ENCODE results near the gene ARFGEF3. TPM values are rescaled to one million over a fixed set of nuclear protein-coding genes. Genes with fewer than 3 reads are reported as not detected.

The ARFGEF3 gene
- total RNA-seq, 1 donor = under 0.01 TPM

- H3K9me3 ChIP-seq (ENCODE audit: low read depth, low read length) = no peaks in the 10 kb centered on the region
- H2AFZ ChIP-seq (ENCODE audit: low read length) = no peak overlapping the region
- no peaks in the 10 kb centered on the region for H3K4me1 ChIP-seq (ENCODE audit: insufficient read depth, low read length)
- no peak overlapping the region for H3K4me3 ChIP-seq (ENCODE audit: insufficient read depth, low read length)
- H3K4me2 ChIP-seq (ENCODE audit: insufficient read depth, low read length) = no peak overlapping the region
- H3K27me3 ChIP-seq (ENCODE audit: insufficient read depth, low read length) = peaks cover 10% of the 10 kb centered on the region
- H3K79me2 ChIP-seq (ENCODE audit: insufficient read depth, low read length) = no peaks in the 10 kb centered on the region
- DNase-seq (ENCODE audit: insufficient read length, low spot score, missing footprints) = no peak
- no peak overlapping the region for H3K27ac ChIP-seq (ENCODE audit: low read depth, low read length)
- no peaks in the 10 kb centered on the region for H4K20me1 ChIP-seq (ENCODE audit: insufficient read depth, low read length)
- no peak for TF ChIP-seq CTCF (IDR thresholded peaks at IDR 0.05; ENCODE audit: extremely low read depth, low read depth, low read length)
- no peaks in the 10 kb centered on the region for H3K36me3 ChIP-seq (ENCODE audit: insufficient read depth, low read length)
These were observed 99.5 kb downstream of the ARFGEF3 start for GRCh38 chr6:138261116-138261780.

GRCh38 chr6:138263963-138264362 is 102.2 kb downstream of the ARFGEF3 start:
- Histone ChIP-seq H3K79me2 (ENCODE audit: insufficient read depth, low read length) (no peaks in the 10 kb centered on the region), H3K27ac (ENCODE audit: low read depth, low read length) (no peak overlapping the region), H3K4me1 (ENCODE audit: insufficient read depth, low read length) (no peaks in the 10 kb centered on the region), H3K27me3 (ENCODE audit: insufficient read depth, low read length) (peaks cover 15% of the 10 kb centered on the region), H3K9me3 (ENCODE audit: low read depth, low read length) (no peaks in the 10 kb centered on the region), H3K4me3 (ENCODE audit: insufficient read depth, low read length) (no peak overlapping the region), H3K36me3 (ENCODE audit: insufficient read depth, low read length) (no peaks in the 10 kb centered on the region), H4K20me1 (ENCODE audit: insufficient read depth, low read length) (no peaks in the 10 kb centered on the region), H2AFZ (ENCODE audit: low read length) (no peak overlapping the region), H3K4me2 (ENCODE audit: insufficient read depth, low read length) (no peak overlapping the region)
- no peak for DNase-seq (ENCODE audit: insufficient read length, low spot score, missing footprints)
- no peak for TF ChIP-seq CTCF (IDR thresholded peaks at IDR 0.05; ENCODE audit: extremely low read depth, low read depth, low read length)

- H4K20me1 ChIP-seq (ENCODE audit: insufficient read depth, low read length) = no peaks in the 10 kb centered on the region
- no peaks in the 10 kb centered on the region for H3K79me2 ChIP-seq (ENCODE audit: insufficient read depth, low read length)
- no peaks in the 10 kb centered on the region for H3K9me3 ChIP-seq (ENCODE audit: low read depth, low read length)
- H2AFZ ChIP-seq (ENCODE audit: low read length) = no peak overlapping the region
- no peak overlapping the region for H3K4me3 ChIP-seq (ENCODE audit: insufficient read depth, low read length)
- no peaks in the 10 kb centered on the region for H3K4me1 ChIP-seq (ENCODE audit: insufficient read depth, low read length)
- no peak overlapping the region for H3K4me2 ChIP-seq (ENCODE audit: insufficient read depth, low read length)
- no peak for DNase-seq (ENCODE audit: insufficient read length, low spot score, missing footprints)
- H3K27me3 ChIP-seq (ENCODE audit: insufficient read depth, low read length) = peaks cover 18% of the 10 kb centered on the region
- no peak for TF ChIP-seq CTCF (IDR thresholded peaks at IDR 0.05; ENCODE audit: extremely low read depth, low read depth, low read length)
- no peaks in the 10 kb centered on the region for H3K36me3 ChIP-seq (ENCODE audit: insufficient read depth, low read length)
- H3K27ac ChIP-seq (ENCODE audit: low read depth, low read length) = no peak overlapping the region
These were observed 102.7 kb downstream of the ARFGEF3 start for GRCh38 chr6:138264372-138264880.

GRCh38 chr6:138266095-138266494 is 104.4 kb downstream of the ARFGEF3 start:
- no peaks in the 10 kb centered on the region for H3K9me3 ChIP-seq (ENCODE audit: low read depth, low read length)
- DNase-seq (ENCODE audit: insufficient read length, low spot score, missing footprints) = no peak
- H2AFZ ChIP-seq (ENCODE audit: low read length) = no peak overlapping the region
- no peaks in the 10 kb centered on the region for H3K4me1 ChIP-seq (ENCODE audit: insufficient read depth, low read length)
- no peak for TF ChIP-seq CTCF (IDR thresholded peaks at IDR 0.05; ENCODE audit: extremely low read depth, low read depth, low read length)
- H3K27me3 ChIP-seq (ENCODE audit: insufficient read depth, low read length) = peaks cover 21% of the 10 kb centered on the region
- no peak overlapping the region for H3K27ac ChIP-seq (ENCODE audit: low read depth, low read length)
- no peak overlapping the region for H3K4me2 ChIP-seq (ENCODE audit: insufficient read depth, low read length)
- H3K79me2 ChIP-seq (ENCODE audit: insufficient read depth, low read length) = no peaks in the 10 kb centered on the region
- no peak overlapping the region for H3K4me3 ChIP-seq (ENCODE audit: insufficient read depth, low read length)
- H4K20me1 ChIP-seq (ENCODE audit: insufficient read depth, low read length) = no peaks in the 10 kb centered on the region
- H3K36me3 ChIP-seq (ENCODE audit: insufficient read depth, low read length) = no peaks in the 10 kb centered on the region
